ENCODE measurements around the gene TXNDC2.

TXNDC2 gene

GRCh38 chr18:9913526-9914333 lies 28.0 kb downstream of the TXNDC2 start, which contains the start of gene VAPA:
TSS of gene VAPA (plus strand) at chr18:9914016. CDS start at chr18:9914257, 241 bp downstream.
- DNase-seq (ENCODE audit: low spot score): peak; percentile 96

- no peak for DNase-seq (ENCODE audit: low spot score)
These were observed 28.5 kb downstream of the TXNDC2 start for GRCh38 chr18:9914334-9914583.

GRCh38 chr18:9914584-9915290 lies 29.0 kb downstream of the TXNDC2 start:
- DNase-seq (ENCODE audit: low spot score): peak; percentile 57

- no peak for DNase-seq (ENCODE audit: low spot score)
These were observed 29.7 kb downstream of the TXNDC2 start for GRCh38 chr18:9915291-9916076.

- peak; percentile 16 for DNase-seq (ENCODE audit: low spot score)
These were observed 30.4 kb downstream of the TXNDC2 start for GRCh38 chr18:9916077-9916639.

- DNase-seq (ENCODE audit: low spot score): no peak
These were observed 31.0 kb downstream of the TXNDC2 start for GRCh38 chr18:9916808-9917207.

GRCh38 chr18:9918016-9918680 lies 32.4 kb downstream of the TXNDC2 start:
- peak; percentile 29 for DNase-seq (ENCODE audit: low spot score)

GRCh38 chr18:9919564-9920232 lies 33.9 kb downstream of the TXNDC2 start:
- DNase-seq (ENCODE audit: low spot score): no peak

GRCh38 chr18:9922592-9923311 lies 37.0 kb downstream of the TXNDC2 start:
- DNase-seq (ENCODE audit: low spot score): no peak

GRCh38 chr18:9924371-9924943 lies 38.7 kb downstream of the TXNDC2 start:
- no peak for DNase-seq (ENCODE audit: low spot score)

GRCh38 chr18:9925369-9925768 lies 39.6 kb downstream of the TXNDC2 start:
- peak; percentile 17 for DNase-seq (ENCODE audit: low spot score)

- no peak for DNase-seq (ENCODE audit: low spot score)
These were observed 40.0 kb downstream of the TXNDC2 start for GRCh38 chr18:9925795-9926194.

GRCh38 chr18:9926223-9926894 lies 40.6 kb downstream of the TXNDC2 start:
- no peak for DNase-seq (ENCODE audit: low spot score)

- no peak for DNase-seq (ENCODE audit: low spot score)
These were observed 41.2 kb downstream of the TXNDC2 start for GRCh38 chr18:9926977-9927376.

GRCh38 chr18:9927392-9928063 lies 41.8 kb downstream of the TXNDC2 start:
- no peak for DNase-seq (ENCODE audit: low spot score)

GRCh38 chr18:9928646-9929259 lies 43.0 kb downstream of the TXNDC2 start:
- DNase-seq (ENCODE audit: low spot score): no peak

GRCh38 chr18:9930299-9930884 lies 44.6 kb downstream of the TXNDC2 start:
- no peak for DNase-seq (ENCODE audit: low spot score)

GRCh38 chr18:9931146-9931545 lies 45.4 kb downstream of the TXNDC2 start:
- DNase-seq (ENCODE audit: low spot score): no peak

Data from hepatic stellate cell (primary cell).